H1 (cell line): ENCODE data around the gene DIDO1. TPM values are rescaled to one million over a fixed set of nuclear protein-coding genes. Genes with fewer than 3 reads are reported as not detected.

Source experiments
- CTCF ChIA-PET: fragments of 300-600 bp; sonication (Branson Sonifier 250); formaldehyde crosslinking; loops from one replicate; lab custom pipeline; 2021; ENCODE audit not compliant: partially characterized antibody; lab: Charles Lee
- POLR2A ChIA-PET: fragments of 300-600 bp; sonication (Branson Sonifier 250); formaldehyde crosslinking; loops from one replicate; lab custom pipeline; 2021; ENCODE audit warnings: inconsistent platforms; ENCODE audit not compliant: partially characterized antibody; lab: Charles Lee
- DNase-seq, 2 experiments: peaks; one replicate each; pipeline versions ENCODE4 v3.0.0 to v3.0.0-alpha.2; 2010 to 2022; ENCODE audit warnings: low spot score in 2 of 2, low read depth in 1 of 2, mixed read lengths in 1 of 2
- FAIRE-seq: peaks from 2 replicates; lab custom pipeline; 2011; peaks lifted over from hg19 to GRCh38; lab: Jason Lieb, UNC
- H2AFZ ChIP-seq: 2 replicates; pipeline ENCODE4 v1.8.1; 2012; ENCODE audit warnings: low read length, inconsistent platforms
- H2AK5ac ChIP-seq: 2 replicates; pipeline ENCODE4 v1.6.1; 2013; ENCODE audit warnings: low read depth, low read length
- H2BK120ac ChIP-seq: replicated peaks from 2 replicates; pipeline ENCODE3; 2013; ENCODE audit warnings: low read depth, low read length, inconsistent platforms
- H2BK12ac ChIP-seq: 2 replicates; pipeline ENCODE4 v1.6.1; 2013; ENCODE audit warnings: low read depth, low read length
- H2BK15ac ChIP-seq: 2 replicates; pipeline ENCODE4 v1.6.1; 2013; ENCODE audit warnings: low read length
- H2BK20ac ChIP-seq: 2 replicates; pipeline ENCODE4 v1.6.1; 2013; ENCODE audit warnings: low read length
- H2BK5ac ChIP-seq: 2 replicates; pipeline ENCODE4 v1.6.1; 2013; ENCODE audit warnings: low read depth, low read length
- H3K14ac ChIP-seq: 2 replicates; pipeline ENCODE4 v1.6.1; 2013; ENCODE audit warnings: inconsistent platforms; ENCODE audit not compliant: insufficient read length
- H3K18ac ChIP-seq: 2 replicates; pipeline ENCODE4 v1.6.1; 2013; ENCODE audit warnings: low read length; ENCODE audit errors: extremely low read depth
- H3K23ac ChIP-seq: 2 replicates; pipeline ENCODE4 v1.6.1; 2013; ENCODE audit warnings: inconsistent platforms; ENCODE audit not compliant: insufficient read length
- H3K23me2 ChIP-seq: 2 replicates; pipeline ENCODE4 v1.6.1; 2013; ENCODE audit warnings: low read depth, low read length
- H3K27ac ChIP-seq: 2 replicates; pipeline ENCODE4 v1.6.1; 2011; ENCODE audit warnings: low read depth, low read length, inconsistent platforms
- H3K27me3 ChIP-seq, 4 experiments: replicated peaks in 1 of 4; 1 replicate in 1 of 4; 2 replicates in 3 of 4; pipeline versions ENCODE4 v1.6.1 to v1.8.1; 2011 to 2013; ENCODE audit warnings: low read length in 3 of 4, mild to moderate bottlenecking in 3 of 4, inconsistent platforms in 2 of 4, mixed read lengths in 2 of 4, moderate library complexity in 1 of 4; ENCODE audit not compliant: control insufficient read depth in 3 of 4, insufficient read depth in 3 of 4; ENCODE audit errors: extremely low read depth in 1 of 4
- H3K36me3 ChIP-seq, 4 experiments: 2 replicates each; pipeline versions ENCODE4 v1.6.1 to v1.8.1; 2011 to 2013; ENCODE audit warnings: mild to moderate bottlenecking in 4 of 4, low read length in 3 of 4, moderate library complexity in 2 of 4, control low read depth in 1 of 4, inconsistent platforms in 1 of 4; ENCODE audit not compliant: insufficient read depth in 4 of 4, control insufficient read depth in 2 of 4
- H3K4ac ChIP-seq: replicated peaks from 2 replicates; pipeline ENCODE3; 2013; ENCODE audit warnings: low read length, low read depth, mixed read lengths, inconsistent platforms; ENCODE audit not compliant: insufficient read length
- H3K4me1 ChIP-seq, 4 experiments: replicated peaks in 1 of 4; 1 replicate in 1 of 4; 2 replicates in 3 of 4; pipeline versions ENCODE4 v1.6.1 to v1.8.1; 2011 to 2013; ENCODE audit warnings: low read length in 3 of 4, inconsistent platforms in 2 of 4, mixed read lengths in 1 of 4; ENCODE audit not compliant: insufficient read depth in 4 of 4, control insufficient read depth in 3 of 4
- H3K4me2 ChIP-seq, 2 experiments: 2 replicates each; pipeline versions ENCODE4 v1.6.1 to v1.8.1; 2011 to 2013; ENCODE audit warnings: low read depth in 2 of 2, low read length in 2 of 2, control low read depth in 1 of 2, inconsistent platforms in 1 of 2, mild to moderate bottlenecking in 1 of 2; ENCODE audit not compliant: insufficient read depth in 1 of 2
- H3K4me3 ChIP-seq, 4 experiments: fragments of 200-600, 300-600 bp in 1 of 4; sonication (generic), shearing (Covaris generic), sonication (Bioruptor Twin) in 1 of 4; 2 replicates each; pipeline versions ENCODE4 v1.5.1 to v1.8.1; 2011 to 2016; ENCODE audit warnings: low read length in 4 of 4, low read depth in 3 of 4, control low read depth in 2 of 4, inconsistent platforms in 2 of 4, mild to moderate bottlenecking in 2 of 4, mixed read lengths in 1 of 4, moderate library complexity in 1 of 4; ENCODE audit not compliant: insufficient read depth in 2 of 4; ENCODE audit errors: extremely low read depth in 1 of 4
- H3K56ac ChIP-seq: replicated peaks from 2 replicates; pipeline ENCODE3; 2013; ENCODE audit warnings: low read depth, mild to moderate bottlenecking, mixed read lengths, low read length, inconsistent platforms; ENCODE audit not compliant: insufficient read length
- H3K79me1 ChIP-seq: 2 replicates; pipeline ENCODE4 v1.6.1; 2013; ENCODE audit warnings: low read depth, low read length, control low read depth
- H3K79me2 ChIP-seq, 2 experiments: 2 replicates each; pipeline versions ENCODE4 v1.6.1 to v1.8.1; 2012 to 2013; ENCODE audit warnings: low read length in 2 of 2, mild to moderate bottlenecking in 2 of 2, inconsistent platforms in 1 of 2; ENCODE audit not compliant: insufficient read depth in 2 of 2, control insufficient read depth in 1 of 2
- H3K9ac ChIP-seq, 4 experiments: replicated peaks in 1 of 4; 1 replicate in 1 of 4; 2 replicates in 3 of 4; pipeline versions ENCODE4 v1.6.1 to v1.8.1; 2011 to 2013; ENCODE audit warnings: low read depth in 3 of 4, low read length in 3 of 4, control low read depth in 2 of 4, mild to moderate bottlenecking in 2 of 4, moderate library complexity in 2 of 4, inconsistent platforms in 1 of 4; ENCODE audit errors: extremely low read depth in 1 of 4
- H3K9me3 ChIP-seq, 2 experiments: 2 replicates each; pipeline versions ENCODE4 v1.6.1 to v1.8.1; 2012 to 2013; ENCODE audit warnings: mild to moderate bottlenecking in 2 of 2, moderate library complexity in 2 of 2, control low read depth in 1 of 2, inconsistent platforms in 1 of 2, low read depth in 1 of 2, low read length in 1 of 2, mixed read lengths in 1 of 2; ENCODE audit not compliant: insufficient read depth in 2 of 2
- H4K20me1 ChIP-seq, 2 experiments: replicated peaks in 1 of 2; 2 replicates each; pipeline versions ENCODE3 to v1.8.1; 2011 to 2013; ENCODE audit warnings: inconsistent platforms in 2 of 2, low read length in 2 of 2, mild to moderate bottlenecking in 1 of 2; ENCODE audit not compliant: insufficient read depth in 2 of 2, control insufficient read depth in 1 of 2
- H4K5ac ChIP-seq: 2 replicates; pipeline ENCODE4 v1.6.1; 2013; ENCODE audit warnings: low read length, low read depth, mixed read lengths, inconsistent platforms; ENCODE audit not compliant: insufficient read length
- H4K8ac ChIP-seq: 2 replicates; pipeline ENCODE4 v1.8.0; 2013; ENCODE audit warnings: mild to moderate bottlenecking, moderate library complexity, low read length, inconsistent platforms; ENCODE audit not compliant: insufficient read depth; ENCODE audit errors: extremely low read depth
- H4K91ac ChIP-seq: replicated peaks from 2 replicates; pipeline ENCODE3; 2013; ENCODE audit warnings: low read length, mixed read lengths, inconsistent platforms; ENCODE audit not compliant: insufficient read length
- BCL11A ChIP-seq, 2 experiments: IDR thresholded peaks; one replicate each; pipeline ENCODE4 v1.6.1; 2011; ENCODE audit warnings: low read depth in 2 of 2, low read length in 2 of 2, mild to moderate bottlenecking in 2 of 2
- CBX5 ChIP-seq: fragments of 300-800, 300-1000 bp; sonication (generic); IDR thresholded peaks from 2 replicates; pipeline ENCODE4 v1.7.1; 2016; ENCODE audit warnings: antibody characterized with exemption, low read length, low read depth
- CTCF ChIP-seq, 3 experiments: IDR thresholded peaks; 1 replicate in 2 of 3; 2 replicates in 1 of 3; pipeline versions ENCODE4 v1.5.1 to v1.6.1; 2011; ENCODE audit warnings: low read length in 3 of 3, mild to moderate bottlenecking in 3 of 3, inconsistent platforms in 2 of 3, low read depth in 1 of 3, moderate library complexity in 1 of 3; ENCODE audit not compliant: insufficient read depth in 1 of 3; ENCODE audit errors: control extremely low read depth in 1 of 3
- EP300 ChIP-seq, 2 experiments: IDR thresholded peaks; 1 replicate in 1 of 2; 2 replicates in 1 of 2; pipeline ENCODE4 v1.6.1; 2011 to 2012; ENCODE audit warnings: low read depth in 2 of 2, low read length in 2 of 2, mild to moderate bottlenecking in 2 of 2, borderline replicate concordance in 1 of 2, inconsistent platforms in 1 of 2, moderate library complexity in 1 of 2
- JUN ChIP-seq: IDR thresholded peaks from 2 replicates; pipeline ENCODE4 v1.6.1; 2011; ENCODE audit warnings: low read depth, mild to moderate bottlenecking, improper control_type of control experiment, low read length
- KDM5A ChIP-seq: fragments of 200-600 bp; IDR thresholded peaks from 2 replicates; pipeline ENCODE4 v1.7.1; 2012; ENCODE audit warnings: mild to moderate bottlenecking, low read length, inconsistent platforms, mixed read lengths
- MAFK ChIP-seq: IDR thresholded peaks from 2 replicates; pipeline ENCODE4 v1.6.1; 2012; ENCODE audit warnings: low read depth, mild to moderate bottlenecking, improper control_type of control experiment, low read length
- POU5F1 ChIP-seq: IDR thresholded peaks from 2 replicates; pipeline ENCODE4 v1.6.1; 2011; ENCODE audit warnings: low read depth, mild to moderate bottlenecking, low read length, moderate library complexity
- SIX5 ChIP-seq: IDR thresholded peaks from 2 replicates; pipeline ENCODE4 v1.6.1; 2011; ENCODE audit warnings: mild to moderate bottlenecking, low read depth, low read length
- SP2 ChIP-seq: IDR thresholded peaks from 2 replicates; pipeline ENCODE4 v1.6.1; 2012; ENCODE audit warnings: mild to moderate bottlenecking, low read length, inconsistent platforms
- WGBS, 2 experiments: shearing (Covaris generic) in 1 of 2; methylation state at CpG; one replicate each; pipeline versions ENCODE4 v1.1.6 to v1.1.7; 2013 to 2015; ENCODE audit warnings: low lambda C conversion rate in 2 of 2, mixed read lengths in 2 of 2, inconsistent platforms in 1 of 2, low coverage in 1 of 2, missing lambda C conversion rate in 1 of 2; ENCODE audit not compliant: insufficient replicate concordance in 2 of 2, insufficient coverage in 1 of 2, insufficient read length in 1 of 2; ENCODE audit errors: extremely low coverage in 1 of 2, missing lambda C conversion rate in 1 of 2; 5-methylcytosine and 5-hydroxymethylcytosine counted together
- polyA plus RNA-seq, 7 experiments: library from polyadenylated mRNA; depleted of rRNA in 3 of 7; stranded (reverse) in 5 of 7; unstranded in 2 of 7; fragments of >200 nt in 5 of 7; fragments of 200-250 nt in 2 of 7; gene quantifications; 1 replicate in 5 of 7; 2 replicates in 1 of 7; 4 replicates in 1 of 7; pipeline versions ENCODE4 v1.2.1 to v1.2.3, GENCODE V29; 2011 to 2013; ENCODE audit warnings: missing spikeins in 2 of 7, mixed read lengths in 2 of 7
- total RNA-seq: library from RNA; stranded (reverse); fragmentation: NEBNext Ultra II Directional; extraction: Animal tissue kit (Norgen Biotek cat#: 25700); gene quantifications from 2 replicates; pipeline ENCODE4 v1.2.1, GENCODE V29; 2021

Gene DIDO1
- total and polyA plus RNA-seq, 2 of the 8 experiments (the other 6 are each of a cell fraction or from before 2014, with no cell fraction given): 53.6 to 82.8 TPM

DNA sequence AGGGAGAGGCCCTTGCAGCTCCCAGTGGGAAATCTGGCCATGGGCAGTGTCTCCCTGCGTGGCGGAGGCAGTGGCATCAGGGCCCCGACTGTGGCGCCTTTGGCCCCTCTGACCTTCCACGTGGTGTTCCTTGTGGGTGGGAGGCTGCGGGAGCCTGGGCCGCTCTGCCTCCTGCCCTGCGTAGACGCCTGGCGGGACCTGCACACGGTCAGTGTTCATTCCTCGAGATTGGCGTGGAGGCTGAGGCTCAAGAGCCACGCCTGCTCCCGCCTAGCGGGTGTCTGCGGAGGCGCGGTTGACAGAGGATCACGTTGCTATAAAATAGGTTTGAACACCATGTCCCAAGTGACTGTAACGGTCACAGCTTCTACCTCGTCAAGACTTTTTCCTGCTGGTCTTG lies 95.5 kb downstream of the DIDO1 start:
- Histone ChIP-seq H3K4me1 (peaks cover 0 to 10% (median 0%) of the 10 kb centered on the region in 4 experiments; a peak in 2 of 7 replicates), H3K4me2 (no peak overlapping the region), H3K23ac (no peak overlapping the region), H2BK20ac (no peak overlapping the region), H4K20me1 (peaks cover 1% of the 10 kb centered on the region in 2 experiments), H3K36me3 (peaks cover 0 to 19% (median 4%) of the 10 kb centered on the region in 4 experiments; a peak in 5 of 8 replicates), H2BK5ac (no peak overlapping the region), H3K4me3 (no peak overlapping the region), H4K5ac (no peak overlapping the region), H4K91ac (no peak overlapping the region), H2AFZ (no peak overlapping the region), H2BK12ac (no peak overlapping the region), H2AK5ac (no peak overlapping the region), H3K18ac (no peak overlapping the region), H2BK120ac (no peak overlapping the region), H3K27ac (no peak overlapping the region), H3K56ac (no peak overlapping the region), H4K8ac (no peak overlapping the region), H2BK15ac (no peak overlapping the region), H3K23me2 (no peaks in the 10 kb centered on the region), H3K14ac (no peak overlapping the region), H3K79me2 (no peaks in the 10 kb centered on the region), H3K9me3 (no peaks in the 10 kb centered on the region), H3K4ac (no peak overlapping the region), H3K79me1 (no peaks in the 10 kb centered on the region), H3K27me3 (no peaks in the 10 kb centered on the region), H3K9ac (no peak overlapping the region)
- DNase-seq (no peak), FAIRE-seq (no peak)
- no peak for TF ChIP-seq CTCF (IDR thresholded peaks at IDR 0.05; ENCODE audit: control extremely low read depth in 1 of 3, insufficient read depth in 1 of 3, low read depth in 1 of 3, low read length in 3 of 3)
- TF ChIP-seq JUN: no peak
- TF ChIP-seq CBX5: no peak
- TF ChIP-seq SP2: no peak
- TF ChIP-seq EP300 (IDR thresholded peaks at IDR 0.05; ENCODE audit: borderline replicate concordance in 1 of 2, low read depth in 2 of 2, low read length in 2 of 2): no peak
- no peak for TF ChIP-seq KDM5A
- TF ChIP-seq MAFK: no peak
- TF ChIP-seq BCL11A (IDR thresholded peaks at IDR 0.05; ENCODE audit: low read depth in 2 of 2, low read length in 2 of 2): no peak
- no peak for TF ChIP-seq POU5F1
- TF ChIP-seq SIX5: no peak
- WGBS, 2 experiments: 93% methylated on average over 22 of the region's 22 CpGs; no CpG with 5 or more reads in 1 of the 2 experiments
- CTCF ChIA-PET: interaction anchor here (1.2 to 3.8 kb wide), 2 partner anchors 8 to 24 kb away, joined by 3 to 22 read pairs; no protein-coding TSS in a partner anchor
- POLR2A ChIA-PET: interaction anchor here (2.2 to 3.5 kb wide), 3 partner anchors 12 to 16 kb away, joined by 9 to 22 read pairs (median 17); partner anchors contain the start of gene COL9A3
